Natural killer cell (primary cell): Measurements from ENCODE around the gene MEFV. TPM values are rescaled to one million over a fixed set of nuclear protein-coding genes. Genes with fewer than 3 reads are reported as not detected.

Source experiments
- ATAC-seq, 3 donors: fragments of 150-1000 bp in 2 of 3; fragments of 200-7000 bp in 1 of 3; cut with Tn5 transposase; 1 replicate in 1 of 3; 2 replicates in 2 of 3; pipeline ENCODE4 v1.10.0; 2021; ENCODE audit warnings: mild to moderate bottlenecking in 2 of 3, moderate library complexity in 2 of 3
- DNase-seq, 2 donors: peaks; one replicate each; pipeline versions ENCODE4 v3.0.0 to v3.0.0-alpha.2; 2013 to 2021; ENCODE audit warnings: mixed read lengths in 1 of 2
- H3K27ac ChIP-seq: one replicate; pipeline ENCODE4 v1.5.1; 2013; ENCODE audit warnings: mild to moderate bottlenecking, low read length
- H3K27me3 ChIP-seq: one replicate; pipeline ENCODE4 v1.6.1; 2013; ENCODE audit warnings: low read length; ENCODE audit not compliant: control insufficient read depth, insufficient read depth
- H3K36me3 ChIP-seq: one replicate; pipeline ENCODE4 v1.6.1; 2013; ENCODE audit warnings: low read length; ENCODE audit not compliant: control insufficient read depth, insufficient read depth
- H3K4me1 ChIP-seq: one replicate; pipeline ENCODE4 v1.6.1; 2013; ENCODE audit warnings: low read length; ENCODE audit not compliant: control insufficient read depth, insufficient read depth
- H3K4me3 ChIP-seq: one replicate; pipeline ENCODE4 v1.5.1; 2013; ENCODE audit warnings: low read length
- H3K9me3 ChIP-seq: one replicate; pipeline ENCODE4 v1.6.1; 2013; ENCODE audit warnings: low read length; ENCODE audit not compliant: control insufficient read depth, insufficient read depth
- H3K27ac Mint-ChIP-seq, 2 donors: one replicate each; pipeline ENCODE4 v1.8.0; 2022; ENCODE audit warnings: mild to moderate bottlenecking in 2 of 2, mixed read lengths in 2 of 2, moderate library complexity in 1 of 2
- H3K27me3 Mint-ChIP-seq, 2 donors: one replicate each; pipeline ENCODE4 v1.8.0; 2022; ENCODE audit warnings: low read depth in 2 of 2, mixed read lengths in 2 of 2
- H3K36me3 Mint-ChIP-seq: one replicate; pipeline ENCODE4 v1.8.0; 2022; ENCODE audit warnings: mixed read lengths
- H3K4me1 Mint-ChIP-seq, 2 donors: one replicate each; pipeline ENCODE4 v1.8.0; 2022; ENCODE audit warnings: mixed read lengths in 2 of 2
- H3K4me3 Mint-ChIP-seq: one replicate; pipeline ENCODE4 v1.8.0; 2022; ENCODE audit warnings: mild to moderate bottlenecking, moderate library complexity, mixed read lengths
- H3K9me3 Mint-ChIP-seq, 2 donors: one replicate each; pipeline ENCODE4 v1.8.0; 2022; ENCODE audit warnings: mixed read lengths in 2 of 2
- WGBS: methylation state at CpG from one replicate; pipeline ENCODE4 v1.1.7; 2013; ENCODE audit warnings: missing lambda C conversion rate; ENCODE audit not compliant: insufficient coverage; 5-methylcytosine and 5-hydroxymethylcytosine counted together
- intact Hi-C: fragments of 100-400 bp; cut with micrococcal nuclease; formaldehyde crosslinking; loops from one replicate; pipeline ENCODE4 v1.14.2; 2022
- total RNA-seq, 4 donors: library from RNA; stranded (reverse); fragments of 120-200 nt in 1 of 4; gene quantifications; one replicate each; pipeline versions ENCODE4 v1.2.3 to v1.2.4, GENCODE V29; 2013 to 2022
- TF ChIP-seq, protein P1 (sequence below): fragments of 200-600 bp; IDR thresholded peaks from one replicate; pipeline ENCODE4 v1.8.0; 2022; ENCODE audit warnings: antibody characterized with exemption

The MEFV gene
- total RNA-seq, 3 donors from 2014 or later (not counting 1 experiment from before 2014, with no cell fraction given), result 2.4 to 6.2 (median 5.4) TPM

DNA sequence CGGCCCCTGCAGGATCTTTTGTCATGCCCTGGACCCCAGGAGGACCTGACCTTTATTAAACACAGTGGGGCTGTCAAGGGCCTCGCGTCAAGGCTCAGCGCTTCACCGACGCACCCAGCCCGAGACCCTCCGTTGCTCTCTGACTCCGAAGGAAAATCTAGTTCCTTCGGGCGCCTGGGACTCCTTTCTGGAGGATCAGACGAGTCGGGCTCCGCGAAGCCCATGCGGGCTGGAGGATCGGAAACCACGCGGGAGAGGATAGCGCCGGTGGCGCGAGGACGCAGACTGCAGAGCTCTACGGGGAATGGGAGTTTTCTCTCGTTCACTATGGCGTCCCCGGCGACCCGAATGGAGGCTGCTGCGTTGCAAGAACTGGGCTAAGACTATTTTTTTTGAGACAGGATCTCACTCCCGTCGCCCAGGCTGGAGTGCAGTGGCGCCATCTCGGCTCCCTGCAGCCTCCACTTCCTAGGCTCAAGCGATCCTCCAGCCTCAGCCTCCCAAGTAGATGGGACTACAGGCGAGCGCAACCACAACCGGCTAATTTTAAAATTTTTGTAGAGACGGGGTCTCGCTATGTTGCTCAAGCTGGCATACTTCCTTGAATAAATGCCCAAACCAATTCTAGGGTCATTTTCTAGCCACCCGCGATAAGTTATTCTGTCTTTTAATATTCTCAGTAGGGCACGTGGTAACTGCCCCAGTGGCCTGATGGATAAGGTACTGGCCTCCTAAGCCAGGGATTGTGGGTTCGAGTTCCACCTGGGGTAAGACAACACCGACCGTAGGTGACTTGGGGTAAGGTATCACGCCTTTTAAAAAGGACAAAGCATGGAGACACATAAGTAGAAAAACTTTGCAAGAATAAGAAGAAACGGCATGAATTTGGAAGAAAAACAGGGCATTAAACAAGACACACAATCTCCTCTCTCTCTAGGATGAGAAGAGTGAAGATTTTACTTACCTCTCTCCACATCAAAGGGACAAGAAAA is 62.9 kb downstream of the MEFV start:
- H3K4me1 Mint-ChIP-seq, result peaks cover 24% of the 10 kb centered on the region in 2 donors
- H3K4me3 ChIP-seq, result no peak overlapping the region
- peaks cover 26% of the 10 kb centered on the region for H3K4me1 ChIP-seq
- peaks cover 6% of the 10 kb centered on the region for H3K36me3 Mint-ChIP-seq
- peaks cover 62% of the 10 kb centered on the region for H3K27me3 ChIP-seq
- no peaks in the 10 kb centered on the region for H3K36me3 ChIP-seq
- no peak overlapping the region for H3K4me3 Mint-ChIP-seq
- ATAC-seq (no peak), DNase-seq (no peak)
- no peak overlapping the region for H3K27ac ChIP-seq
- H3K9me3 ChIP-seq, result no peaks in the 10 kb centered on the region
- WGBS, result 73% methylated on average over 48 of the region's 49 CpGs
- TF ChIP-seq, protein P1, sequence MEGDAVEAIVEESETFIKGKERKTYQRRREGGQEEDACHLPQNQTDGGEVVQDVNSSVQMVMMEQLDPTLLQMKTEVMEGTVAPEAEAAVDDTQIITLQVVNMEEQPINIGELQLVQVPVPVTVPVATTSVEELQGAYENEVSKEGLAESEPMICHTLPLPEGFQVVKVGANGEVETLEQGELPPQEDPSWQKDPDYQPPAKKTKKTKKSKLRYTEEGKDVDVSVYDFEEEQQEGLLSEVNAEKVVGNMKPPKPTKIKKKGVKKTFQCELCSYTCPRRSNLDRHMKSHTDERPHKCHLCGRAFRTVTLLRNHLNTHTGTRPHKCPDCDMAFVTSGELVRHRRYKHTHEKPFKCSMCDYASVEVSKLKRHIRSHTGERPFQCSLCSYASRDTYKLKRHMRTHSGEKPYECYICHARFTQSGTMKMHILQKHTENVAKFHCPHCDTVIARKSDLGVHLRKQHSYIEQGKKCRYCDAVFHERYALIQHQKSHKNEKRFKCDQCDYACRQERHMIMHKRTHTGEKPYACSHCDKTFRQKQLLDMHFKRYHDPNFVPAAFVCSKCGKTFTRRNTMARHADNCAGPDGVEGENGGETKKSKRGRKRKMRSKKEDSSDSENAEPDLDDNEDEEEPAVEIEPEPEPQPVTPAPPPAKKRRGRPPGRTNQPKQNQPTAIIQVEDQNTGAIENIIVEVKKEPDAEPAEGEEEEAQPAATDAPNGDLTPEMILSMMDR, result no peak
- no peaks in the 10 kb centered on the region for H3K9me3 Mint-ChIP-seq
- intact Hi-C loops, result no loop called here
- H3K27ac Mint-ChIP-seq, result no peak overlapping the region
- peaks cover 40 to 46% of the 10 kb centered on the region in 2 donors for H3K27me3 Mint-ChIP-seq

DNA sequence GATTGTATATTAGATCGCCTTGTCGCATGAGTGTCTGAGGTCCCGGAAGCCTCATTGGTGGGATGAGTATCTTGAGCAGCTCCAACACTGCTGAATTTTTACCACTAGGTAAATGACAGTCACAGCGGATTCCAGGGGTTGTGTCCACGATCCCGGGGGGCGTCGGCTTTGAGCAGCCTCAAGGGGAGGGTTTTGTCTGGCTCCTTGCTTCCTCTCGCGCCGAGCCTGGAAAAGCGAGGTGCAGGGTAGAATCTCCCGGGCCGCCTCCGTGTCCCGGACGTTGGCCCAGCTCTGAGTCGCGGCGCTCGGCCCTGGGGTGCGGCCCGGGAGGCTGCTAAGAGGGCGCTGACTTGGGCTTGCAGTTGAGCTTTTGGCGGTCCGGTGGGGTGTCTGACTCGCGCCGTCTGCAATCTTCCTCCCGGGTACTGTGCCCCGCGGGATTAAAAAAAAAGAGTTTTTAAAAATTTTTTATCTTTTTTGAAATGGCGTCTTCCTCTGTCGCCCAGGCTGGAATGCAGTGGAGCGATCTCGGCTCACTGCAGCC is 63.9 kb downstream of the MEFV start:
- TF ChIP-seq, protein P1, result no peak
- H3K27me3 Mint-ChIP-seq, result peaks cover 46 to 51% of the 10 kb centered on the region in 2 donors
- Histone ChIP-seq H3K9me3 (peaks cover 4% of the 10 kb centered on the region), H3K4me3 (no peak overlapping the region), H3K27ac (no peak overlapping the region), H3K36me3 (no peaks in the 10 kb centered on the region), H3K4me1 (peaks cover 35% of the 10 kb centered on the region), H3K27me3 (peaks cover 67% of the 10 kb centered on the region)
- H3K9me3 Mint-ChIP-seq, result no peaks in the 10 kb centered on the region
- DNase-seq (no peak), ATAC-seq (no peak)
- no peak overlapping the region for H3K27ac Mint-ChIP-seq
- WGBS, result 51% methylated on average over 36 of the region's 36 CpGs
- H3K4me3 Mint-ChIP-seq, result no peak overlapping the region
- H3K36me3 Mint-ChIP-seq, result peaks cover 6% of the 10 kb centered on the region
- intact Hi-C loops, result no loop called here
- H3K4me1 Mint-ChIP-seq, result peaks cover 32 to 34% of the 10 kb centered on the region in 2 donors

Other genes starting within 250 kb of the MEFV start
- gene CLDN9, start 243.7 kb downstream of the MEFV start, total RNA-seq, result under 1 TPM in 2 of 3 donors, not detected in 1; 0.34 to 0.35 TPM
- not detected for gene CLDN6, start 238.4 kb downstream of the MEFV start, total RNA-seq
- 1 to 10 TPM; 2.4 to 3.7 (median 3.1) TPM for gene TNFRSF12A, start 236.3 kb downstream of the MEFV start, total RNA-seq
- gene HCFC1R1, start 232.7 kb downstream of the MEFV start, total RNA-seq, result 10 to 100 TPM; 15.4 to 21.8 (median 16.0) TPM
- 10 to 100 TPM; 17.1 to 21.5 (median 17.2) TPM for gene THOC6, start 232.6 kb downstream of the MEFV start, total RNA-seq
- not detected for gene BICDL2, start 219.7 kb downstream of the MEFV start, total RNA-seq
- gene MMP25, start 210.1 kb downstream of the MEFV start, total RNA-seq, result 10 to 100 TPM in 1 of 3 donors, 1 to 10 TPM in 2; 2.0 to 62.2 (median 5.6) TPM
- 100 to 1,000 TPM; 305 to 562 (median 319) TPM for gene IL32, start 191.0 kb downstream of the MEFV start, total RNA-seq
- under 1 TPM; 0.65 to 0.96 (median 0.77) TPM for gene ZSCAN10, start 157.3 kb downstream of the MEFV start, total RNA-seq
- under 1 TPM in 1 of 3 donors, not detected in 2; 0.16 TPM for gene ZNF205, start 144.0 kb downstream of the MEFV start, total RNA-seq
- 1 to 10 TPM; 4.8 to 6.8 (median 5.1) TPM for gene ZNF213, start 121.6 kb downstream of the MEFV start, total RNA-seq
- not detected for gene OR1F1, start 68.4 kb downstream of the MEFV start, total RNA-seq
- gene ZNF200, start 21.5 kb downstream of the MEFV start, total RNA-seq, result 10 to 100 TPM in 1 of 3 donors, 1 to 10 TPM in 2; 5.3 to 10.9 (median 5.6) TPM
- 10 to 100 TPM; 25.7 to 38.8 (median 28.1) TPM for gene ZNF263, start 26.9 kb upstream of the MEFV start, total RNA-seq
- gene TIGD7, start 48.8 kb upstream of the MEFV start, total RNA-seq, result 1 to 10 TPM; 3.7 to 9.1 (median 3.7) TPM
- gene ZNF75A, start 48.9 kb upstream of the MEFV start, total RNA-seq, result 10 to 100 TPM; 30.6 to 44.6 (median 39.0) TPM
- gene OR2C1, start 99.3 kb upstream of the MEFV start, total RNA-seq, result not detected
- gene ZSCAN32, start 144.4 kb upstream of the MEFV start, total RNA-seq, result 10 to 100 TPM in 2 of 3 donors, 1 to 10 TPM in 1; 7.5 to 14.2 (median 14.1) TPM
- 1 to 10 TPM; 3.5 to 9.0 (median 7.5) TPM for gene ZNF174, start 144.6 kb upstream of the MEFV start, total RNA-seq
- gene ZNF597, start 186.9 kb upstream of the MEFV start, total RNA-seq, result 1 to 10 TPM; 1.8 to 3.5 (median 2.8) TPM
- 10 to 100 TPM; 45.1 to 69.0 (median 58.9) TPM for gene NAA60, start 187.0 kb upstream of the MEFV start, total RNA-seq
- gene C16orf90, start 238.9 kb upstream of the MEFV start, total RNA-seq, result not detected
- 1 to 10 TPM; 4.0 to 6.2 (median 4.7) TPM for gene CLUAP1, start 244.4 kb upstream of the MEFV start, total RNA-seq